HepG2 (cell line): ENCODE data around the gene LCN2. TPM values are rescaled to one million over a fixed set of nuclear protein-coding genes. Genes with fewer than 3 reads are reported as not detected.

Source experiments
- BORCS8-MEF2B ChIP-seq: sonication (generic); formaldehyde crosslinking; IDR thresholded peaks from 2 replicates; pipeline ENCODE4 v1.8.0; 2022; ENCODE audit warnings: mild to moderate bottlenecking, missing genetic modification reagents
- FOXK1 ChIP-seq: sonication (generic); formaldehyde crosslinking; IDR thresholded peaks from 2 replicates; pipeline ENCODE4 v1.4.0; 2020; ENCODE audit warnings: low read depth, missing genetic modification reagents, borderline replicate concordance
- FUBP1 ChIP-seq: sonication (generic); formaldehyde crosslinking; IDR thresholded peaks from 2 replicates; pipeline ENCODE4 v1.5.1; 2020; ENCODE audit warnings: missing genetic modification reagents, mild to moderate bottlenecking, borderline replicate concordance
- HCFC1 ChIP-seq: fragments of 150-350 bp; IDR thresholded peaks from 2 replicates; pipeline ENCODE4 v1.6.1; 2014; ENCODE audit warnings: low read depth, low read length
- ISX ChIP-seq: sonication (generic); formaldehyde crosslinking; conservative IDR thresholded peaks from 2 replicates; pipeline ENCODE4 v1.5.0; 2020; ENCODE audit warnings: missing genetic modification reagents
- NPAS2 ChIP-seq: sonication (generic); formaldehyde crosslinking; IDR thresholded peaks from 2 replicates; pipeline ENCODE4 v1.8.0; 2022; ENCODE audit warnings: mild to moderate bottlenecking, missing genetic modification reagents, borderline replicate concordance
- PHF20 ChIP-seq: sonication (generic); formaldehyde crosslinking; IDR thresholded peaks from 2 replicates; pipeline ENCODE4 v1.5.0; 2020; ENCODE audit warnings: mild to moderate bottlenecking, missing genetic modification reagents
- POGZ ChIP-seq: sonication (generic); formaldehyde crosslinking; IDR thresholded peaks from 2 replicates; pipeline ENCODE4 v1.4.0; 2020; ENCODE audit warnings: mild to moderate bottlenecking, missing genetic modification reagents
- REPIN1 ChIP-seq: sonication (generic); formaldehyde crosslinking; IDR thresholded peaks from 2 replicates; pipeline ENCODE4 v1.8.0; 2022; ENCODE audit warnings: missing genetic modification reagents, low read depth, mild to moderate bottlenecking, borderline replicate concordance
- SOX6 ChIP-seq, 2 experiments: fragments of 450-650 bp in 1 of 2; sonication (generic) in 1 of 2; formaldehyde crosslinking in 1 of 2; IDR thresholded peaks; 2 replicates each; pipeline versions ENCODE4 v1.4.0 to v1.6.1; 2017 to 2020; ENCODE audit warnings: antibody characterized with exemption in 1 of 2, mild to moderate bottlenecking in 1 of 2, missing genetic modification reagents in 1 of 2
- TBX3 ChIP-seq: fragments of 450-650 bp; IDR thresholded peaks from 2 replicates; pipeline ENCODE4 v1.6.1; 2017; ENCODE audit warnings: antibody characterized with exemption, mild to moderate bottlenecking, inconsistent platforms, borderline replicate concordance
- THAP9 ChIP-seq: sonication (generic); formaldehyde crosslinking; IDR thresholded peaks from 2 replicates; pipeline ENCODE4; 2020; ENCODE audit warnings: missing genetic modification reagents, mild to moderate bottlenecking, borderline replicate concordance
- TOE1 ChIP-seq: sonication (generic); formaldehyde crosslinking; IDR thresholded peaks from 2 replicates; pipeline ENCODE4 v1.4.0; 2020; ENCODE audit warnings: mild to moderate bottlenecking, missing genetic modification reagents
- XRCC5 ChIP-seq: fragments of 200-400 bp; formaldehyde crosslinking; optimal IDR thresholded peaks from 2 replicates; pipeline ENCODE3; 2017; ENCODE audit warnings: mild to moderate bottlenecking, low read length
- ZBED4 ChIP-seq: sonication (generic); formaldehyde crosslinking; IDR thresholded peaks from 2 replicates; pipeline ENCODE4 v1.4.0; 2020; ENCODE audit warnings: missing genetic modification reagents, borderline replicate concordance
- ZNF260 ChIP-seq: sonication (generic); formaldehyde crosslinking; IDR thresholded peaks from 2 replicates; pipeline ENCODE4 v1.4.0; 2020; ENCODE audit warnings: missing genetic modification reagents, low read depth, mild to moderate bottlenecking, borderline replicate concordance
- ZNF343 ChIP-seq: sonication (generic); formaldehyde crosslinking; IDR thresholded peaks from 2 replicates; pipeline ENCODE4 v1.4.0; 2020; ENCODE audit warnings: mild to moderate bottlenecking, missing genetic modification reagents
- ZNF746 ChIP-seq: sonication (generic); formaldehyde crosslinking; IDR thresholded peaks from 2 replicates; pipeline ENCODE4 v1.8.0; 2022; ENCODE audit warnings: mild to moderate bottlenecking, missing genetic modification reagents
- ZNF775 ChIP-seq: sonication (generic); formaldehyde crosslinking; IDR thresholded peaks from 2 replicates; pipeline ENCODE4 v1.4.0; 2020; ENCODE audit warnings: missing genetic modification reagents, mild to moderate bottlenecking, moderate library complexity, borderline replicate concordance
- ZSCAN25 ChIP-seq: sonication (generic); formaldehyde crosslinking; IDR thresholded peaks from 2 replicates; pipeline ENCODE4 v1.8.0; 2022; ENCODE audit warnings: mild to moderate bottlenecking, missing genetic modification reagents
- polyA plus RNA-seq, 8 experiments: library from polyadenylated mRNA; depleted of rRNA in 3 of 8; stranded (reverse) in 7 of 8; unstranded in 1 of 8; fragments of >200 nt; fragmentation: Illumina TruSeq in 4 of 8; extraction: Trizol in 4 of 8; gene quantifications; 2 replicates each; pipeline versions ENCODE4 v1.2.1 to v1.2.3, GENCODE V29; 2011 to 2016; ENCODE audit warnings: low read depth in 4 of 8, missing spikeins in 1 of 8, mixed read lengths in 1 of 8; ENCODE audit not compliant: insufficient read depth in 1 of 8
- total RNA-seq, 5 experiments: library from RNA; depleted of rRNA; stranded (reverse); fragments of >200 nt; fragmentation: Illumina TruSeq; extraction: Trizol; gene quantifications; 2 replicates each; pipeline ENCODE4 v1.2.3, GENCODE V29; 2016; ENCODE audit warnings: low read depth in 1 of 5

LCN2 gene
- total and polyA plus RNA-seq, 2 of the 13 experiments (the other 11 are each of a cell fraction or from before 2014, with no cell fraction given) = 0.38 to 1.4 TPM

- TF ChIP-seq ISX (CRISPR knock-in tag) (peak; percentile 80; the same call in 1 of the 2 replicates), ZSCAN25 (0 out of 2 replicates have a peak, but pooled peaks have one; percentile 22), ZNF775 (CRISPR knock-in tag) (no peak), SOX6 (IDR thresholded peaks at IDR 0.05) (no peak), SOX6 (CRISPR knock-in tag; IDR thresholded peaks at IDR 0.05) (no peak), REPIN1 (CRISPR knock-in tag) (peak; percentile 79), TBX3 (no peak), ZNF343 (CRISPR knock-in tag) (no peak), TOE1 (CRISPR knock-in tag) (0 out of 2 replicates have a peak, but pooled peaks have one; percentile 30), NPAS2 (CRISPR knock-in tag) (no peak), ZNF746 (CRISPR knock-in tag) (peak; percentile 62; the same call in 1 of the 2 replicates), HCFC1 (0 out of 2 replicates have a peak, but pooled peaks have one; percentile 22), FUBP1 (CRISPR knock-in tag) (no peak), ZNF260 (CRISPR knock-in tag) (no peak), BORCS8-MEF2B (peak; percentile 64), THAP9 (CRISPR knock-in tag) (0 out of 2 replicates have a peak, but pooled peaks have one; percentile 42), ZBED4 (CRISPR knock-in tag) (peak; percentile 28; the same call in 1 of the 2 replicates), XRCC5 (peak; percentile 70), POGZ (CRISPR knock-in tag) (peak; percentile 47; the same call in 1 of the 2 replicates), PHF20 (CRISPR knock-in tag) (peak; percentile 80), FOXK1 (CRISPR knock-in tag) (peak; percentile 27; the same call in 1 of the 2 replicates)
Observed at GRCh38 chr9:128191406-128192046, 42.3 kb downstream of the LCN2 start, which contains the start of gene CIZ1 (continued).
